GM19467 (cell line): ENCODE measurements around the gene POLR1E.

Experiments
- ATAC-seq: cut with Tn5 transposase; IDR thresholded peaks from one replicate; pipeline ENCODE4 v1.9.1; 2021; ENCODE audit warnings: mild to moderate bottlenecking, moderate library complexity; ENCODE audit not compliant: unreplicated experiment

POLR1E gene, protein sequence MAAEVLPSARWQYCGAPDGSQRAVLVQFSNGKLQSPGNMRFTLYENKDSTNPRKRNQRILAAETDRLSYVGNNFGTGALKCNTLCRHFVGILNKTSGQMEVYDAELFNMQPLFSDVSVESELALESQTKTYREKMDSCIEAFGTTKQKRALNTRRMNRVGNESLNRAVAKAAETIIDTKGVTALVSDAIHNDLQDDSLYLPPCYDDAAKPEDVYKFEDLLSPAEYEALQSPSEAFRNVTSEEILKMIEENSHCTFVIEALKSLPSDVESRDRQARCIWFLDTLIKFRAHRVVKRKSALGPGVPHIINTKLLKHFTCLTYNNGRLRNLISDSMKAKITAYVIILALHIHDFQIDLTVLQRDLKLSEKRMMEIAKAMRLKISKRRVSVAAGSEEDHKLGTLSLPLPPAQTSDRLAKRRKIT

DNA sequence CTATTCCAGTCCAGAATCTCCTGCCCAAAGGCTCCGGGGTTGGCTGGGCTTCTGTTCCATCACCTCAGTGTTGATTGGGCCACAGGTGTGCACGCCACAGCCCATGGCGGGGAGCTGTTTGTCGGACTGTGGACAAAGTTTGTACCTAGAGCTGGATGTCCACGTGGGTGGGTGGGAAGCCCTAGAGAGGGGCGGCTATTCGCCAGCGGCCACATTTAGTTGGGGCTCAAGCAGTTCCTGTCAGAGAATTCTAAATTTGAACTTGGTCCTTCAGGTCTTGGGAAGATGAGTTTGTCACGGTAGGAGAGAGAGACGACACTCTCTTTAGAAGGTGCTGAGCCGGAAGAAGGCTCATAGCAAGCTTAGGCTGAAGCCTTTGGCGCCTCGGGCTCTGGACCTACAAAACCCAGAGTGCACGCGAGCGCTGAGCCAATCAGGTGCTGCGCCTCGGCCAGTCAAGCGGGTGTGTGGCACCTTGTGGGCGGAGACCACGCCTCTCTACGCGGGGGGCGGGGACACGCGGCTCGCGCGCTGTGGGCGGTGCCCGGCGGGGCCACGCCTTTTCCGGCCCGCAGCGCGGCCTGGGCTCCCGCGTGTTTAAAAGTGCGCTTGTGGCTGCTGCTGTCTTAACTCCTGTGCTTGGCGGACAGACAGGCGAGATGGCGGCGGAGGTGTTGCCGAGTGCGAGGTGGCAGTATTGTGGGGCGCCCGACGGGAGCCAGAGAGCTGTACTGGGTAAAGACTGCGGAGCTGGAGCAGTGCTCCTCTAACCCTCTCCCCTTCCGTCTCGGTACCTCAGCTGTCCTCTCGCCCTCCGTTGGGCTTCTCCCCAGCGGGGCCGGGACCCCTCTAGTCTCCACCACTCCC is at the start of gene POLR1E:
POLR1E (plus strand) TSS at position 560 of the 867 bp plus-strand sequence; CDS start at position 660, 100 bp downstream.
- peak; percentile 93 for ATAC-seq

DNA sequence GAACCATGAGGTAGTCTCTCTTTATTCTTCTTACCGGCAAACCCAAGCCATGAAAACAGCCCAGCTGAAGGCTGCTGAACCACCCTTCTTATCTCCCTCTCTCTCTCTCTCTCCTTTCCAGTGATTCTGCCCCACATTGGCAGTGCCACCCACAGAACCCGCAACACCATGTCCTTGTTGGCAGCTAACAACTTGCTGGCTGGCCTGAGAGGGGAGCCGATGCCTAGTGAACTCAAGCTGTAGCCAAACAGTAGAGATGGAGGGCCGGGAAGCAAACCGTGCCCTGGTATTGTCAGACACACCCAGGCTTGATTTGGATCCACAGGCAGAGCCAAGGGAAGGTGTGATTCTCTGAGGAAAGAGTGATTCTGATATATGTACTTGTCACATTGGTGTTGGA is 49.2 kb upstream of the POLR1E start:
- ATAC-seq = no peak

DNA sequence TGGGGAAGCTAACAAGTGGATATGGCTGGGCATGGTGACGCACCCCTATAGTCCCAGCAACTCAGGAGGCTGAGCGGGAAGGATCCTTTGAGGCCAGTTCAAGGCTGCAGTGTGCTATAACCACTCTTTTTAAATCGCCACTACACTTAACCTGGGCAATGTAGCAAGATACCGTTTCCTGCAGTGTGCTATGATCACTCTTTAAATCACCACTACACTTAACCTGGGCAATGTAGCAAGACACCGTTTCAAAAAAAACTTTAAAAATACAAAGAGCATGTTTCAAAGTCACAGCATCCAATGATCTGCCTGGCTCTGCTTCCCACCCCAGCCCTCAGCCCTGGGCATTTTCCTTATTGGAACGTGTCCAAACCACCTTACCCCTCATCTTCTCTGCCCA is 48.7 kb upstream of the POLR1E start:
- no peak for ATAC-seq

DNA sequence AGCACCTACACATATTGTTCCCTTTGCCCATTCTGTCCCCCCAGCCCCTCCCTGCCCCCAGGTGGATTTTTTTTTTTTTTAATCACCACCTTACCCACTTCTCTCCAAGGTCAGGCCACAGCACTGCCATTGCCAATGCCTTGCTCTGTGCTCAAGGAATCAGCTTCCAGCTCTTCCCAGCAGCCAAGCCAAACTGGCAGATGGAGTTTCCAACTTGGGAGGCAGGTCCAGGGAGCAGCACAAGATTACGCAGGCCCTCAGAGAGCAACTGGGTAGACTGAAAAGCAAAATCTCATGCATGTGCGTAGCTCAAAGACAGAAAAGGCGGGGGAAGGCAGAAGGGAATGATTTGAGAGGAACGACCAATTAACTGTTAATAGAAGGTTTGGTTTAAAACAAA is 48.1 kb upstream of the POLR1E start:
- no peak for ATAC-seq

DNA sequence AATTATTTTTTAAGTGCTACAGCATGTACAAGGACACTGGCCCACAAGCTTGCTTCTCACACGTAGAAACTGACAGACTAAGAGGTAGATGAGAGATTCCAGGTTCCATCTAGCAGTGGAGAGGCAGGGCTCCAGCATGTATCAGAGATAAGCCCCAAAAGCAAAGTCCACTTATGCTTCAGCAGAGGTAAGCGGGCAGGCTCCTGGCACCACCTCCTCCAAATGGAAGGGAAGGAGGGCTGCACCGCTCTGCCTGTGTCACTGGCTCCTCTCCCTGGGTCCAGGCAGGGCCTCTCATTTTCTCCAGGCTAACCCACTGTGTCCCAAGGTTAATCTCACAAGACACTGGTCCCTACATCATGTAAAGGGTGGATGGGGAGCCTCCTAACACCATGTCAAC is 47.4 kb upstream of the POLR1E start:
- ATAC-seq = no peak

DNA sequence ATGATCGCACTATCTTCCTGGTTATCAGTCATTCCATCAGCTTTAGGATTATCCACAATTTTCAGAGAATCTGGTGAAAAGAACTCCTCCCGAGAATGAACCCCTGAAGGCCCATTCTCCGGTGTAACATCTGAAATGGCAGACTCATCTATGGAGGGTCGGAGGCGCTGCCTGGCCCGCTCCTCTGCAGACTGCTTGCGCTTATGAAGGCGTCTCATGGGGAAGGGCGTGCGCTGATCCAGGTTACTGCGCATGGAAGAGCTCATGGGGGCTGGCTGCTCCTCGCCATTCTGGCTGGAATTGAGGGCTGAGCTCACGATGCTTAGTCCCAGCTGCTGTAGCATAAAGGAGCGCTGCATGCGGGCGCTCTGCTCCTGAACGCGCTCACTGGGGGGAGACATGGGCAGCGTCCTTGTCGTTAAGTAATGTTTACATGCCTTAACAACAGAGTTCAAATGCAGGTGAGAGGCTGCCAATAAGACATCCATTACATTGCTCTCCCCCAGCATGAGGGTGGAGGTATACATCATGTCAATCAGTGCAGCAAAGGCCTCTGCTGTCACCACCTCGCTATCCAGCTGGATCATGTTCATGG is 43.9 kb upstream of the POLR1E start:
- no peak for ATAC-seq

DNA sequence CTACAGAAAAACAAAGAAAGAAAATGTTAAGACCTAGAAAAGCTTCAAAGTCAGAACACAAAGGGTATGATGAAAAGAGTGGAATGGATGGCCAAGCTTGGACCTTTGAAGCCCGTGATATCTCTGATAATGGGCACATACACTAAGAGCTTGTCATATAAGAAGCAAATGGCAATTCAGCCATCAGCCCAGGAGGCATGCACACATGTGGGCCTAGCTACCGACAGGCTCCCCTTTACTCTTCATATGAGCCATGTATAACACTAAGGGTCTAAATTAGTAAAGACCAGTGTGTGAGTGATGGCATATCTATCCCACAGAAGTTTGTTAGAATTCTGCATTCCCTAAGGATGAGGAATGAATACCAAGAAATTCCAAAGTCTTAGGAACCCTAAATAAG is 43.2 kb upstream of the POLR1E start:
- no peak for ATAC-seq

DNA sequence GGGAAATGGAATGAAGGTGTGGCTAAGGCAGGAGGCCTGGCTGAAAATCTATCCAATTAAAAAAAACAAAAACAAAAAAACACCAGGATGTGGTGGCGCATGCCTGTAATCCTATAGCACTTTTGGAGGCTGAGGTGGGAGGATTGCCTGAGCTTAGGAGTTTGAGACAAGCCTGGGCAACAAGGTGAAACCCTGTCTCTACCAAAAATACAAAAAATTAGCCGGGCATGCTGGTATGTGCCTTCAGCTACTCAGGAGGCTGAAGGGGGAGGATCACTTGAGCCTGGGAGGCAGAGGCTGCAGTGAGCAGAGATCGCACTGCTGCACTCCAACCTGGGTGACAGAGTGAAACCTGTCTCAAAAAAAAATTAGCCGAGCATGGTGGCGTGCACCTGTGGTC is 42.2 kb upstream of the POLR1E start:
- no peak for ATAC-seq

DNA sequence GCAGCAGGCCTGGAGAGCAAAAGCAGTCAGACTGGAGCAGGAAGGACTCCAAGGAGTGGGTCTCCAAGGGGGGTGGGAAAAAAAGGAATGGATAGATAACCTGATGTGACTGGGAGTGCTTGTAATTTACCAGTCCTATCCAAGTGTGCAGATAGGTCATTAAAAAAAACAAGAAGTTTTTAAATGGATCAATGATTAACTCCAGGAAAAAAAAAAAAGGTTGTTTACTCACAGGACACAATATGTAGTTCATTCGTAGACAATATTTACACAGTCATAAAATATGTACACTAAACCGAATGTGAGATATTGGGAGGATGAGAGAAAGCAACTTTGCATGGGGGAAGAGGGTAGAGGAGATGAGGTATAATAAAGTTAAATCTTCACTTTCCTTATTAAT is 40.9 kb upstream of the POLR1E start:
- no peak for ATAC-seq

DNA sequence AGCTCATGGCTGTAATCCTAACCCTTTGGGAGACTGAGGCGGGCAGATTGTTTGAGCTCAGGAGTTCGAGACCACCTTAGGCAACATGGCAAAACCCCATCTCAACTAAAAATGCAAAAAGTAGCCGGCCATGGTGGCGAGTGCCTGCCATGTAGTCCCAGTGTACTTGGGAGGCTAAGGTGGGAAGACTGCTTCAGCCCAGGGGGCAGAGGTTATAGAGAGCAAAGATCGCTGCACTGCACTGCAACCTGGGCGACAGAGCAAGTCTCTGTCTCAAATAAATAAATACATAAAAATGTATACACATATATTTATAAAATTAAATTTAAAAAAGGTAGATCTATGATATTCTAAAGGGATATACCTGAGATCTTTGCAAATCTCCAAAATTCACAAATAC is 39.9 kb upstream of the POLR1E start:
- ATAC-seq = no peak

DNA sequence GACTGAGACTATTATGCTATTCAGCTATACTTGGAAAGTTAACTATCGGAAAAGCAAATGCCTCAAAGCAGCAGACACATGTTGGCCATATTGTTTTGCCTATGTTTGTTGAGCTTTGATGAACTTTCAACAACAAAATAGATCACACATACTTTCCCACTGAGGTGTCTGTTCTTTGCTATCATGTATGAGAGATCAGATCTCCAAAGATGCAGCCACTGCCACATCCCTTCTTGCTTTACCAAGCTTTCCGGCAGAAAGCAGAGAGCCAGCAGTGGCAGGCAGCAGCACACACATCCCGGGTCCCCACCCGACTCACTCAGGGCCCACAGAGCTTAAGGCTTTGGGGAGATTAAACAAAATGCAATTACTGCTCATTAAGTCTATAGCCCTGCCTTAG is 39.3 kb upstream of the POLR1E start:
- no peak for ATAC-seq

DNA sequence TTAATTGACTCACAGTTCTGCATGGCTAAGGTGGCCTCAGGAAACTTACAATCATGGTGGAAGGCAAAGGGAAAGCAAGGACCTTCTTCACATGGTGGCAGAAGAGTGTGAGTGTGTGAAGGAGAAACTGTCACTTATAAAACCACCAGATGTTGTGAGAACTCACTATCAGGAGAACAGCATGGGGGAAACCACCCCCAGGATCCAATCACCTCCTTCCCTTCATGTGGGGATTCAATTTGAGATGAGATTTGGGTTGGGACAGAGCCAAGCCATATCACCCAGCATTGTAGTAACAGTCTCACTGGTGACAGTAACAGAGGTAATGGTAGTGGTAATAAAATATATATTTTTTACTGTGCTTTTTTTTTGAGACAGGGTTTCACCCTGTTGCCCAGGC is 38.6 kb upstream of the POLR1E start:
- ATAC-seq = no peak

DNA sequence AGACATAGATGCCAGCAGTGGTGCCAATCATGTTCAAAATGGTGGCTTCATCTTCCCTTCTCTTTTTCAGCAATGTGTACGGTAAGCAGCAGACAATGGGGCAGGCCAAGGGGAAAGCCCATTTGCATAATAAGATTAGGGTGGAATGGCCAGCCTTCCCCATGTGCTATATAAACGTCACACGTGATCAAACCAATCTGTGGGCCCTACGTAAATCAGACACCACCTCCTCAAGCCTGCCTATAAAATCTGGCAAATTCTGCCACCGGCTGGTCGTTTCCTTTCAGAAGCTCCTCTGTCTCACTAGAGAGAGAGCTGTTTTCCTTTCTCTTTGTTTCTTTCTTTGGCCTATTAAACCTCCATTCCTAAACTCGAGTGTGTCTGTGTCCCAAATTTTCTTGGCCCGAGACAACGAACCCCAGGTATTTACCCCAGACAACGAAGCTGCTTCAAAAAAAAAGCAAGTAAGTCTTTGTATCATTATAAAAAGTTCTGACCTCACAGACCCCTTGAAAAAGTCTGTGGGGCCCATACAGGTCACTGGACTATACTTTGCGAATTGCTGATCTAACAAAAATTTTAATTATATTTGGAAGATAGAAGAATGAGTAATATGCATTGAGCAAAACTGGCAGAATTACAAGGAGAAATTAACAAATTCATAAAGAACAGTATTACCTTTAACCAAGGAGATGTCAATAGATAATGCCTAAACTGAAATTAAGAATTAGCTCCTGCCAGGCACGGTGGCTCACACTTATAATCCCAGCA is 35.7 kb upstream of the POLR1E start:
- ATAC-seq = no peak

DNA sequence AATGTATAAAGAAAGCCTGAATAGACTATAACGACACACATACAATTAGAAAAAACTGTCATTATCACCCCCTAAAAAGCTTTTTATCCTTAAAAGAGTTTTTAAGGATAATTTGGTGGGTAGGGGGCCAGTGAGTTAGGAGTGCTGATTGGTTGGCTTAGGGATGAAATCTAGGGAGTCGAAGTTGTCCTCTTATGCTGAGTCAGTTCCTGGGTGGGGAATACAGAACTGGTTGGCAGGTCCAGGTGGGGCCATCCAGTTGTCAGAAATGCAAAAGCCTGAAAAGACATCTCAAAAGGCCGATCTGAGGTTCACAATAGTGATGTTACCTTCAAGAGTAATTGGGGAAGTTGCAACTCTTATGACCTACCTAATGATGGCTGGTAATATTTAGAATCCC is 34.1 kb upstream of the POLR1E start:
- no peak for ATAC-seq

DNA sequence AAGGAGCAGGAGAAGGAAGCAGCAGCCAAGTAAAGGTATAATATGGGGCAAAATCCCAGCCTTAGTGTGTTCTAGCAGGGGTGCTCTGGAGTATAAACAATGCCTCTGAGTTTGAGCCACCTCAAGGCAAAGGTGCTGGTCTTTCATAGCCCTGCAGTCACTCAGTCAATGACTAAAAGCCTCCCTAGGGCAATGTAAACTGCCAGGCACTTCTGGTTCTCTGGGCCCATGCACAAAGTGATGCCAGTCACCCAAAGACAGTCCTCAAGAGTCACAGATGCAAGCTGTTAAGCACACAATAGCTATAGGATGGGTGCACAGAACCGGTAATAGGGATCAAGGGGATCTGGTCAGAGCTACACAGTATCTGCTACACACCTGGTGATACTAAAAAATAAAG is 33.1 kb upstream of the POLR1E start:
- ATAC-seq = no peak

DNA sequence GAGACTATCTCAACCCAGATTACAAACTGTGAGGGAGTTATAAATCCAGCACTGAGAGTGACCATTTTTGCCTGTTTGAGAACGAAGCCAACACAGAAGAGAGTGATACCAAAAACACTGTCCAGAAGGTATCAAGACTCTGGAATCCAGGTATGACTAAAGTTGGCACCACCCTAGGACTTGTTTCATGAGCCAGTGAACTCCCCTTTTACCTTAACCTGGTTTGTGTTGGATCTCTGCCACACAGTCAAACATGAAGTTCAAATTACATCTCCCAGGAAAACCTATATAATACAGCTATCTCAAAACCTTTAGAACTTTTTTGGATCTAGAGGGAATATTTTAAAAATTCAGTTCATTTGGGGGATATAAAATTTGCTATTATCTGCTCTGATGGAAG is 31.9 kb upstream of the POLR1E start:
- ATAC-seq = no peak

DNA sequence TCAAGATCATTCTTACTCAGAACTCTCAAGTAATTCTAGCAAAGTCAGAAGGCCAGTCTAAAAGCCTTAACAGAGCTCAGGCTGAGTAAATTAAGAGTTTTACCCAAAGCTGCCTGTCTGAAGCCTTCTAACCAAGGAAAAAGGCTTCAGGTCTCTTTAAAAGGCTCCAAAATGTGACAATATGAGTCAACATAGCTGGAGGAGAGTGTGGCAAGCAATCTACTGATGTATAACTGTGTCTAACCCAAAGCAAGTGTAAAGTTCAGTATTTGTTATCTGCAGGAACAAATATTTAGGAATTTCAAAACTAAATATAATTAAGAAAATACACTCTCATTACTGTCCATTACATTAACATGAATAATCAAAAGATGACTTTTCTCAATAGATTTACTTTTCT is 31.5 kb upstream of the POLR1E start:
- no peak for ATAC-seq

DNA sequence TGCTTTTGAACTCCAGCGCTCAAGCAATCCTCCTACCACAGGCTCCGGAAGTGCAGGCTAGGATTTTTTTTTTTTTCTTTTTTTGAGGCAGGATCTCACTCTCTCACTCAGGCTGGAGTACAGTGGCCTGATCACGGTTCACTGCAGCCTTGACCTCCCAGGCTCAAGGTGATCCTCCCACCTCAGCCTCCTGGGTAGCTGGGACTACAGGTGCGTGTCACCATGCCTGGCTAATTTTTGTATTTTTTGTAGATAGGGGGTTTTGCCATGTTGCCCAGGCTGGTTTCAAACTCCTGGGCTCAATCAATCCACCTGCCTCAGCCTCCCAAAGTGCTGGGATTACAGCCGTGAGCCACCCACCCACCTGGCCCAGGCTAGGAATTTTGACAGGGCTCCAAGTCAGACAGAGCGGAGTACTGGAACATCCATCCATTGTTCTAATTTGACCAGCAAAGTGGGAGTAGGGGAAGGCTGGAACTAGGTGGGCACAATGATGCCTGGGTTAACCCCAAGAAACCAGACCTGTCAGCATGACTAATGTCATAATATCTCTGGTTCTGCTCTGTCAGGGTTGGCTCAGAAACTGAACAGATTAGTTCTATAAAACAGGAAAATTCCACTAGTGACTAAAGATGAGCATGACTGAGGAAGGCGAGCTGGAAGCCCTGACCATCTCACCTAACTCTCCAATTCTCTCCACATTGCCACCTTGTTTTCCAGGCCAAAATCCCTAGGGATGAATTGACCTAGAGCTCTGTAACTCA is 29.7 kb upstream of the POLR1E start:
- no peak for ATAC-seq

DNA sequence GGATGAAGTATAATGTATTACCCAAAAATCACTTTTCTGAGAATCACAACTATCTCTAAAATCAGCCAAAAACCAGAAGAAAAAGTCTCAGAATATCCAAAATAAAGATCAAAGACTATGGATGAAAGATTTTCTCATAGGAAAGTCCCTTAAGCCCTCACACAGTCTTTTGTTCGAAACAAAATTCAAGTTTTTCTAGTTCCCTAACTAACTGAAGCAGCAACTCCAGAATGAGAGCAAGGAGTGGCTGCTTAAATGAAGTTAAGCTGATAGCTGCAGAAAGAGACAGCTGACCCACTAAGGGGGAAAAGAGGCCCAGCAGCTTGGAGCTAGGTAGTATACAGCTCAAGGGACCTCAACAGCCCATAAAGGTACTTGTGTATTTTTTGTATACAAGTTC is 28.9 kb upstream of the POLR1E start:
- ATAC-seq = no peak

DNA sequence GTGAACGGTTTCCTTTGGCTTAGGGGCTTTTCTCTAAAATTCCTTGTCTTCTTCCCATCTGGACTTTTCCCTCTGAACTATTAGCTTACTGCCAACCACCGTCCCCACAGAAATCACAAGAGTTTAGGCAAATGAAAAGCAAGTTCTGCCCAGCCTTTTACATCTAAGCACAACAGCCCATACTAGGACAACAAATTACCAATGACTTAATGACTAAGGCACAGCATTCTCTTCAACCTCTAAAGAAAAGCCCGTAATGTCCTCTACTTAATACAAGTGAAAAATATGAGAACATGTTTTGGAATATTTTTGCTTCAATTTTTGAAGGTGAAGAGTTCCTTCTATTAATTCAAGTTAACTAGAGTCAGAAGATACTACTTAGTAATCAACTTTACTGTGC is 21.7 kb upstream of the POLR1E start:
- no peak for ATAC-seq
